Lower leg skin (tissue), 3 donors: ENCODE measurements around the gene FEZ2.

Experiments used
- POLR2A ChIP-seq, 2 donors: fragments of 450-650 bp; IDR thresholded peaks; one replicate each; pipeline ENCODE4 v1.6.1; 2016 to 2017; ENCODE audit warnings: antibody characterized with exemption in 2 of 2, mild to moderate bottlenecking in 1 of 2, moderate library complexity in 1 of 2
- TF ChIP-seq, protein P1 (sequence below), 3 donors: fragments of 450-650 bp; IDR thresholded peaks; one replicate each; pipeline ENCODE4 v1.5.1; 2016; ENCODE audit warnings: antibody characterized with exemption in 3 of 3, mild to moderate bottlenecking in 3 of 3, moderate library complexity in 2 of 3

- TF ChIP-seq, protein P1, sequence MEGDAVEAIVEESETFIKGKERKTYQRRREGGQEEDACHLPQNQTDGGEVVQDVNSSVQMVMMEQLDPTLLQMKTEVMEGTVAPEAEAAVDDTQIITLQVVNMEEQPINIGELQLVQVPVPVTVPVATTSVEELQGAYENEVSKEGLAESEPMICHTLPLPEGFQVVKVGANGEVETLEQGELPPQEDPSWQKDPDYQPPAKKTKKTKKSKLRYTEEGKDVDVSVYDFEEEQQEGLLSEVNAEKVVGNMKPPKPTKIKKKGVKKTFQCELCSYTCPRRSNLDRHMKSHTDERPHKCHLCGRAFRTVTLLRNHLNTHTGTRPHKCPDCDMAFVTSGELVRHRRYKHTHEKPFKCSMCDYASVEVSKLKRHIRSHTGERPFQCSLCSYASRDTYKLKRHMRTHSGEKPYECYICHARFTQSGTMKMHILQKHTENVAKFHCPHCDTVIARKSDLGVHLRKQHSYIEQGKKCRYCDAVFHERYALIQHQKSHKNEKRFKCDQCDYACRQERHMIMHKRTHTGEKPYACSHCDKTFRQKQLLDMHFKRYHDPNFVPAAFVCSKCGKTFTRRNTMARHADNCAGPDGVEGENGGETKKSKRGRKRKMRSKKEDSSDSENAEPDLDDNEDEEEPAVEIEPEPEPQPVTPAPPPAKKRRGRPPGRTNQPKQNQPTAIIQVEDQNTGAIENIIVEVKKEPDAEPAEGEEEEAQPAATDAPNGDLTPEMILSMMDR (IDR thresholded peaks at IDR 0.05) = no peak
- no peak for TF ChIP-seq POLR2A (IDR thresholded peaks at IDR 0.05)
Observed at GRCh38 chr2:36620321-36620720, 22.4 kb upstream of the FEZ2 start.
